Measurements from ENCODE around the gene P4HA1.
A peak's percentile ranks its signal among the peaks of the same experiment; 100 is the strongest.
"Not testable (repeated sequence)": the region's sequence is repeated elsewhere in the genome, so short reads cannot be mapped to it uniquely, and the experiment has no call there.

The P4HA1 gene

GRCh38 chr10:73096449-73097304, at the start of gene P4HA1:
TSS of gene P4HA1 (minus strand) at chr10:73096866. CDS start at chr10:73074883, 21,983 bp downstream.
- peak; percentile 97 to 99 (median 98) for DNase-seq (ENCODE audit: low read depth in 2 of 3, low spot score in 1 of 3)

GRCh38 chr10:73141603-73142002, 44.9 kb upstream of the P4HA1 start:
- no peak for DNase-seq (ENCODE audit: low read depth in 2 of 3, low spot score in 1 of 3)

- no peak for DNase-seq (ENCODE audit: low read depth in 2 of 3, low spot score in 1 of 3)
Measured at GRCh38 chr10:73139251-73139650, 42.6 kb upstream of the P4HA1 start.

- no peak for DNase-seq (ENCODE audit: low read depth in 2 of 3, low spot score in 1 of 3)
Measured at GRCh38 chr10:73136627-73137026, 40.0 kb upstream of the P4HA1 start.

- no peak for DNase-seq (ENCODE audit: low read depth in 2 of 3, low spot score in 1 of 3)
Measured at GRCh38 chr10:73134727-73135126, 38.1 kb upstream of the P4HA1 start.

- DNase-seq (ENCODE audit: low read depth in 2 of 3, low spot score in 1 of 3), result no peak
Measured at GRCh38 chr10:73131913-73132686, 35.4 kb upstream of the P4HA1 start.

GRCh38 chr10:73131301-73131700, 34.6 kb upstream of the P4HA1 start:
- DNase-seq (ENCODE audit: low read depth in 2 of 3, low spot score in 1 of 3), result no peak

GRCh38 chr10:73126343-73126742, 29.7 kb upstream of the P4HA1 start:
- no peak for DNase-seq (ENCODE audit: low read depth in 2 of 3, low spot score in 1 of 3)

GRCh38 chr10:73119952-73120351, 23.3 kb upstream of the P4HA1 start:
- no peak for DNase-seq (ENCODE audit: low read depth in 2 of 3, low spot score in 1 of 3)

- no peak for DNase-seq (ENCODE audit: low read depth in 2 of 3, low spot score in 1 of 3)
Measured at GRCh38 chr10:73119457-73119856, 22.8 kb upstream of the P4HA1 start.

GRCh38 chr10:73117976-73118743, 21.5 kb upstream of the P4HA1 start:
- DNase-seq (ENCODE audit: low read depth in 2 of 3, low spot score in 1 of 3), result no peak

GRCh38 chr10:73116017-73116416, 19.4 kb upstream of the P4HA1 start:
- DNase-seq (ENCODE audit: low read depth in 2 of 3, low spot score in 1 of 3), result no peak

- DNase-seq (ENCODE audit: low read depth in 2 of 3, low spot score in 1 of 3), result no peak
Measured at GRCh38 chr10:73113551-73113950, 16.9 kb upstream of the P4HA1 start.

- DNase-seq (ENCODE audit: low read depth in 2 of 3, low spot score in 1 of 3), result not testable (repeated sequence)
Measured at GRCh38 chr10:73112032-73112431, 15.4 kb upstream of the P4HA1 start.

GRCh38 chr10:73110345-73110849, 13.7 kb upstream of the P4HA1 start, which contains the start of gene NUDT13:
TSS of gene NUDT13 (plus strand) at chr10:73110455. CDS start at chr10:73114366, 3,911 bp downstream.
- DNase-seq (ENCODE audit: low read depth in 2 of 3, low spot score in 1 of 3), result peak; percentile 8 to 38 (median 25)

- not testable (repeated sequence) for DNase-seq (ENCODE audit: low read depth in 2 of 3, low spot score in 1 of 3)
Measured at GRCh38 chr10:73109248-73109652, 12.6 kb upstream of the P4HA1 start.

- no peak for DNase-seq (ENCODE audit: low read depth in 2 of 3, low spot score in 1 of 3)
Measured at GRCh38 chr10:73106301-73106700, 9.6 kb upstream of the P4HA1 start.

- DNase-seq (ENCODE audit: low read depth in 2 of 3, low spot score in 1 of 3), result no peak
Measured at GRCh38 chr10:73099141-73099540, 2.5 kb upstream of the P4HA1 start.

- no peak for DNase-seq (ENCODE audit: low read depth in 2 of 3, low spot score in 1 of 3)
Measured at GRCh38 chr10:73097305-73097670, 622 bp upstream of the P4HA1 start.

GRCh38 chr10:73096041-73096448, 621 bp downstream of the P4HA1 start:
- peak; percentile 39 to 65 (median 65) for DNase-seq (ENCODE audit: low read depth in 2 of 3, low spot score in 1 of 3)

GRCh38 chr10:73095481-73096021, 1.1 kb downstream of the P4HA1 start:
- peak in 2 of 3 donors; percentile 35 to 40 for DNase-seq (ENCODE audit: low read depth in 2 of 3, low spot score in 1 of 3)
